Amniotic epithelial cell (primary cell): ENCODE measurements around the gene CDCA5.

Source experiments
- DNase-seq: peaks from one replicate; pipeline ENCODE4 v3.0.0-alpha.2; 2010; ENCODE audit warnings: low read depth

Gene CDCA5, protein sequence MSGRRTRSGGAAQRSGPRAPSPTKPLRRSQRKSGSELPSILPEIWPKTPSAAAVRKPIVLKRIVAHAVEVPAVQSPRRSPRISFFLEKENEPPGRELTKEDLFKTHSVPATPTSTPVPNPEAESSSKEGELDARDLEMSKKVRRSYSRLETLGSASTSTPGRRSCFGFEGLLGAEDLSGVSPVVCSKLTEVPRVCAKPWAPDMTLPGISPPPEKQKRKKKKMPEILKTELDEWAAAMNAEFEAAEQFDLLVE

DNA sequence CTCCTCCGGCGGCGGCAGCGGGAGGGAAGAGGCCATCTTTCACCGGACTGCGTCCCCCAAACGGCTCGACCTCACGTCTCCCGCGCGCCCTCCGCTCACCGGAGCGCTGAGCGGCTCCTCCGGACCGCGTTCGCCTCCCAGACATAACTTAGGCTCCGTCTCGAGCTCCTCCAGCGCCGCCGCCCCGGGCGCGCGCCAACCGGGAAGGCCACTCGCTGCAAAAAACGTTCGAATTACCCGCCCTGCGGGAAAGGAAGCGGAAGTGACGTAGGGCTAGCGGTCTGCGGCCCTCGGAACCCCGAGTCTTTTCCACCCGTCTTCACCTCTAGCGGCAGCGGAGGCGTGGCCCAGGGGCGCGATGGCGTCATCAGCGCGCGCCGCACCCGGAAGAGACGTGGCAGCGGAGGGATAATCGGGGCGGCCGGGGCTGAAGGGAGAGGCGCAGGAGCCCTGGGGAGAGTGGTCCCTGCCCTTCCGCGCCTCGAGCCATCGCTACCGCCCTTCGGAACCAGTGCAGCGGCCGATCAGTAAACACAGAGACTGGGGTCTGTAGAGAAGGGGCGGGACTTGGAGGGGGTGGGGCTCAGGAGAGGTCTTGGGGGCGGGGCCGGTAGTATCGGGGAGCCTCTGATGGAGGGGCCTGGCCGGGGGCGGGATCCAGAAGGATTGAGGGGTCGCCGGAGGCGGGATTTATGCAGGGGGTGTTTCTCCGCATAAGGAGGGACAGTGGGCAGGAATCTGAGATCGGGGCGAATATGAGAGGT lies at the start of gene CDCA5, which contains the start of gene ZFPL1:
TSS of gene CDCA5 (minus strand) at position 207 of the 764 bp plus-strand sequence. CDS start at position 145, 62 bp downstream.
TSS of gene ZFPL1 (plus strand) at position 389 of the 764 bp plus-strand sequence. CDS start 477 bp downstream, outside the sequence.
- DNase-seq: peak; percentile 90

DNA sequence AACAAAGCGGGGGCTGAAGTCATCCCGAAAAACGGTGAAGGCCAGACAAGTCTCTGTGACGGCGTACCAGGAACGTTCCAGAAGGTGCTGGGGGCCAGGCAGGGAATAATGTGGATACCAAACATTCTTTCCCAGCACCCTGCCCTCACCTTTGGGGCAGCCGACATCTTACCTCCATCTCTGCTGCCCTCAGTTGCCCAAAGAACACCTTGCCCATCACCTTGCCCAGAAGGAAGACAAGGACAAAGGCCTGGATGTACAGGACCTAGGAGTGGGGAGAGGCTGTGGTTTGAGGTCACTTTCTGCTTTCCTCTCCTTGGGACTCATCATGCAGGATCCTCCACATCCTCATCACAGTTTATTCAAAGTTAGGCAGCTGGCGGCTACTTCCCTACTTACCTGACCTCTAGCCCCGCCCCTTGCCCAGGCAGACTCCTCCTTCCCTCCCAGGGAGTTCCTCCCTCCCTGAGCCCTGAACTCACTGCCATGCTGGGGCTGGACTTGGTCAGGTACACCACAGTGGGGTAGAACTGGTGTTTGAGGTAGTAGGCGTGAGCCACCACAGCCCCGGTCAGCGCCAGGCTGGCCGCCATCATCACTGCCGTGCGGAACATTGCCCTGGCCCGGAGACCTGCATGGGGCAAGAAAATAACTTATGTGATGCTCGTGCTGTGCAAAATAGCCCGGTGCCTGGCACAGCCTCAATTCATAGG lies 49.3 kb upstream of the CDCA5 start:
- DNase-seq: no peak

DNA sequence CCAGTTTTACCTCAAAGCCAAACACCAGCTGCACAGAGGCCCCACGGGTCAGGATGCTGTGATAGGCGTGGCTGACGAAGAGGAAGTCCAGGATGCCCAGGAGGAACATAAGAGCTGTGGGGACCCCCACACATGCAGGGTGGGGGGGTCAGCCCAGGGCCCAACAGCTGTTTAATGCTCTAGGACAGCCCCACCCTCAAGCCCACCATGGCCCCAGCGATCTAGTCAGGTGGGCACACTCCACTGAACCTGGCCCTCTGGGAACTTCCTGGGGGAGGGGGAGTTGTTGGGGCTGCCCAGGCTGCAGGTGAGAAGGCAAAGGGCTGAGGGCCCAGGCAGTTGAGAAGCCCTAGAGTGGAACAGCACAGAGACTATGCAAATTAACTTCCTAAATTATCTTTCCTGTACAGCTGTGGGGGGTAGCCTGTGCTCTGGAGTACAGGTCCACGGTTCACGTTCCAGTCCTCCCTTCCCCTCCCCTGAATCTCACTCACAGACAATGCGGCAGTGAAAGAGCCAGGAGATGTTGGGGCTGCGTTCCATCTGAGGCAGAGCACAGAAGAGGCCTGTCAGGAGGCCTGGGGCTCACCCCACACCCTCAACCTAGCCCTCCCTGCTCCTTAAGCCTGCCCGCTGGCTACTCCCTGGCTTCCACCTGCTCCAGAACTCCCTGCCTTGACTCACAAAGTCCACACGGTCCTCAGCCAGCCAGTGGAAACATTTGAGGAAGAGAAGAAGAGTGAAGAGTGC lies 48.6 kb upstream of the CDCA5 start:
- no peak for DNase-seq

DNA sequence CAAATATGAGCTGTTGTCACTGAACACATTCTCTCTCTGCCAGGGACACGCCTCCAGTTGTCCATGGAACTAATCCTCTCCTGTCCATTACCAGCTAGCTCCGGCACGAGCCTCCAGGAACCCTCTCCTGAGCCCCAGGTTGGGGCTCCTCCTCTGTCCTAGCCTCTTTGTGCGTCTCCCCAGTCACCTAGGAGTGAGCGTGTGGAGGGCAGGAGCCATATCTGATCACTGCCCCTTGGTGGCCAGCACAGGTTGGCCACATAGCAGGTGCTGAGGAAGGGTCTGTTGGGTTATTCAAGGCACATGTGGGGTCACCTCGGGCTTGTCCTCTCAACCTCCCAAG lies 48.0 kb upstream of the CDCA5 start:
- no peak for DNase-seq

DNA sequence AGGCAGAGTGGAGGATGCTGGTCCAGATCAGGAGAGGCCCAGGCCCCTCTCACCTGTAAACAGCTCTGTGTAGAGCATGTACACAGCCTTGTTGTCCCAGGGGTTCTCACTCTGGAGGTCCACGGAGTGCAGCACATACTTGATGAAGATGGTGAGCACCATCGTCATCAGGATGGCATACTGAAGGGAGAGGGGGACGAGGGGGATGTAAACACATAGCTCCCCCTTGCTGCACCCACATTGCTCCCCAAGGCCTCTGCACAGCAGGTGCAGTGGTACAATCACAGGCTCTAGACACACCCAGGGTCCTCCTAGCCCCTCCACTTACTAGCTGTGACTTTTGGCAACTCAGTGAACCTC lies 47.6 kb upstream of the CDCA5 start:
- DNase-seq: no peak

DNA sequence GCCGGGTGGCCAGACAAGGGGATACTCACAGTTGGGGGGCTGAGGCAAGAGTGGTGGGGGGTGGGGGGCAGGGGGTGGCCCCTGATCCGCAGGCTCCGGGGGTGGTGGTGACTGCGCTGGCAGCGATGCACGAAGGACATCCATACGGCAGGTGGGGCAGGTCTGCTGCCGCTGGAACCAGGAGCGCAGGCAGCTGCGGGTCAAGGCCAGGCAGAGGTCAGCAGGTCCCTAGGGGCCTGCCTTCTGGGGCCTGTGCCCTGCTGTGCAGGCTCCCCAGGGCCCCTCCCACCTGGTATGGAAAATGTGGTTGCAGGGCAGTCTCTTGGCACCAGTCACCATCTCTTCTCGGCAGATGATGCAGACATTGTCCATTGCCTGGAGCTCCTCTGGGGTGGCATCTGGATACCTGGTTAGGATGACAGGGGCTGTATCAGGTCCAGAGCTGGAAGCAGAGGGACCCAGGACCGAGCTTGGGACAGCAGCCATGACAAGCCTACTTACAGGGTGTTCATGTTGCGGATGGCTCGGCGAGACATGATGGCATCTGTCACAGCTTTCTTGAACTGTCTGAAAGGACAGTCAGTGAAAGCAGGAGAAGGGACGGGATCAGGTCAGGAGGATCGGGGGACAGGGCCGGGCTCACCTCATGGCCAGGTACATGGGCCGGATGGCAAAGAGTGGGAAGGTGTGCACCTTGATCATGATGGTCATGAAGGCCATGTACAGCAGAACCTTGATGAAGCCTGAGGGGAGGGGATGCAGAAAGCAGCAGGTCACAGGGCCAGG lies 47.0 kb upstream of the CDCA5 start:
- DNase-seq: no peak

DNA sequence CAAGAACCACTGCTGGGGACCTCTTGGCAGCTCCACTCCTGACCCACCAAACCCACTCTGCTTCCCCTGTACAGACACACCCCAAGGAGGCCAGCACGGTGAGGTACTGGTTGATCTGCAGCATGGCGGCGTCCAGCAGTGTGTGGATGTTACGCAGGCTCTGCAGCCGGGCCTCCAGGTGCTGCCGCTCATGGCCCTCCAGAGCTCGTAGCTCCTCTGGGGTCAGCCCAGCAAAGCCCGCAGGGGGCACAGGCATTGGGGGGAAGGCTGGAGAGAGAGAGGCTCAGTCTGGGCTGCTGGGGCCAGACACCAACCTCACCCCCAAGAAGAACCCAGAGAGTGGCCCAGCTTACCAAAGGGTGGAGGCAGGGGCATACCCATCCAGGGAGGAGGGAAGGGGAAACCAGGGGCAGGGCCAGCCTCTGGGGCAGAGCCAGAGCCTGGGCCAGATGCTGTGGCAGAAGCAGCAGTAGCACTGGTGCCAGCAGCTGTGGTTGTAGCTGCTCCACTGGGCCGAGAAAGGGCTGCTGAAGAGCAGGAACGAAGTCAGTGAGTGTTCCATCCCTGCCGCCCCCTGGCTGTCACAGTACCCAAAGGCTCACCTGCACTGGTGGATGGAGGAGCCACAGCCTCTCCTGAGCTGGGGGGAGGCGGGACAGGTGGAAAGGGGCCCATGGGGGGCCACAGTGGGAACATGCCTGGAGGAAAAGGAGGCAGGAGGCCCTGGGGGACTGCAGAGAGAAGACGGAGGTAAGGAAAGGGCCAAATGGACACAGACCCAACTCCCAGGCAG lies 46.0 kb upstream of the CDCA5 start:
- DNase-seq: no peak

DNA sequence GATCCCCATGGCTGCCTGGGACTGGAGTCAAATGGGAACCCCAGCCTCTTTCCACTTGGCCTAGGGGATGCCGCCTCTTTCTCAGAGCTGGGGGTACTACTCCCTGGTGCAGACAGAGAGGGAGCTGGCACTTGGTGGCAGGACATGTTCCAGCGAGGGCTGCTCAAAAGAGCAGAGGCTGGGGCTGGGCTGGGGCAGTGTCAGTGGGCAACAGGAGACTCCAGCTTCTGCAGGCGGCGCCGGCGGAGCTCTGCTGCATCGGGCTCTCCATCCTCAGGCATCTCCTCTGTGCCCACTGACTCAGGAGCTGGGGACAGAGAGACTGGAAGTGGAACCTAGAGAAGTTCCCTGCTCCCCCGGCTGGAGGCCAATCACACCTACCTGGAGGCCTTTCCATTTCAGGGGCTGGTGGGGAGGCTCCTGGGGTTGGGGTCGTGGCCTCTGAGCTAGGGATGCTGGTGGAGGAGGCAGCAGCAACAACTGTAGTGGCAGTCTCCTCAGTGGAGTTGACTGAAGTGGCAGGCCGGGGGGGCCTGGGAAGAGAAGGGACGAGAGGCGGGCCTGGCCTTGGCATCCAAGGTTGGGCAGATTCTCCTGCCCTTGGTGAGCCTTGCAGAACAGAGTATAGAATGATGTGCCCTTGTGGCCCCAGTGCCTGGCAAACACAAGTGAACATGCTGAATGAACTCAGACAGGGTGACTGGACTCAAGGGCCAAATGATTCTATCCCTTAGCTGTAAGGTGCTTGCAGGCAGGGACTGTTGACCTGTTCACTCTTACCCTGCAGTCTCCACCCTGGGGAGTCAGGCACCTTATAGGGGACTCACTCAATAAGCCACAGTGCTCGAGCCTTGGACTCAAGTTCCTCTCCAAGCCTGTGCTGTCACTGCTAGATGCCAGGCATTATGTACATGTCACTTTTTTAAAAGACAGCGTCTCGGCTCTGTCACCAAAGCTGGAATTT lies 44.6 kb upstream of the CDCA5 start:
- no peak for DNase-seq

DNA sequence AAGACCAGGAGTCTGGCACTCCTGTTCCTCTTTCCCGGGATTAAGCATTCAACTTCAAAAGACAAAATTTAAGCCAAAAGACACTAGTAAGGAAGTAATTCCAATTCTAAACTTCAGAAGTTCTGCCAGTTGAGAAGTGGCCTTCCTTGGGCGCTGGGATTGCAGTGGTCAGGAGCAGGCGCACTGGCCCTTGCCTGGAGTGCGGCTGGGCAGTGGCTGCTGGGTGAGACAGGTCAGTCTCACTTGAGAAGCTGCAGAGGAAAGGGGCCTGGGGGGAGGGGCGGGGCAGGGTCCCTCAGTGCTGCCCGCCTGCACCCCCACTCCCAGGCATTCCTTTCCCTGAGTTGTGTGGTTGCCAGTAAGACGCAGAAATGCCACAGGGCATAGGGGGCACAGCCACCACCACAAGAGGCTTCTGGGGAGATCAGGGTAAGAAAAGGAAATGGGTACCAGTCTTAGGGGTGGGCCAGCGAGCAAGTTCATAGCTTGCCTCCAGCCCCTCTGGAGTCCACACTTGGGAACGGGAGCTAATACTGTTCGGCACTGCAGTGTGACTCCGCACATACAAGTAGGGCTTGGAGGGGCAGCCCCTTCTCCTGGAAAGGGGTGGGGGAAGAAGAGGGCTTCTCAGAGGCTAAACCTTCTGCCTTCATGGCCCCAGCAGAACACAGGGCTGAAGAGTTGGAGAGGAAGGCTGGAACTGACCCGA lies 43.8 kb upstream of the CDCA5 start:
- DNase-seq: no peak

DNA sequence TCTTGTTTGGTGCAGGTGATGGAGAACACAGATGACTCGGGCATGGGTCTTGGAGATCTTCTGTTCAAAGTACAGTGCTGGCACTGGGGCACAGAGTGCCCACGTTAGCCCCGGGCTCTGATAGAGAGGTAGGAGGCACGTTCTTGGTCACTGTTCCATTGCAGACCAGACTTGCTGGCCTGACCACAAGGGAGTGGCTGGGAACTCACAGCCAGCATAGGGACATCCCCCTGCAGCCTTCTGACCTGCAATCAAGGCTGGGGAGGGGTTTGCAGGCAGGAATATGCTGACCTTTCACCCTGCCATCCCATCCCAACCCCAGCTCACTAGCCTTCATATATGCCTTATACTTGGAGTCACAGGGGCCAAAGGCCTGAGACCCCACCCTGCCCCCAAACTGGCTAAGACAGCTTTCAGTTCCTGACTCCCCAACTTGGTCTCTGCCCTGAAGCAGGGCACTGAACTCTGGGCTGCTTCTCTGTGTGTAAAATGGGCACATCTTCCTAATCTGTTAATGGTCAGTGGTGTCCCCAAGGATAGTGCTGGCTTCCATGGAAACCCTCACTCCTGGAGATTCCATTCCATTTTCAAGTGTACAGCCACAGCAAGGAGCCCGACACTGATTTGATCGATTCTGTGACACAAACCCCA lies 42.9 kb upstream of the CDCA5 start:
- DNase-seq: no peak

DNA sequence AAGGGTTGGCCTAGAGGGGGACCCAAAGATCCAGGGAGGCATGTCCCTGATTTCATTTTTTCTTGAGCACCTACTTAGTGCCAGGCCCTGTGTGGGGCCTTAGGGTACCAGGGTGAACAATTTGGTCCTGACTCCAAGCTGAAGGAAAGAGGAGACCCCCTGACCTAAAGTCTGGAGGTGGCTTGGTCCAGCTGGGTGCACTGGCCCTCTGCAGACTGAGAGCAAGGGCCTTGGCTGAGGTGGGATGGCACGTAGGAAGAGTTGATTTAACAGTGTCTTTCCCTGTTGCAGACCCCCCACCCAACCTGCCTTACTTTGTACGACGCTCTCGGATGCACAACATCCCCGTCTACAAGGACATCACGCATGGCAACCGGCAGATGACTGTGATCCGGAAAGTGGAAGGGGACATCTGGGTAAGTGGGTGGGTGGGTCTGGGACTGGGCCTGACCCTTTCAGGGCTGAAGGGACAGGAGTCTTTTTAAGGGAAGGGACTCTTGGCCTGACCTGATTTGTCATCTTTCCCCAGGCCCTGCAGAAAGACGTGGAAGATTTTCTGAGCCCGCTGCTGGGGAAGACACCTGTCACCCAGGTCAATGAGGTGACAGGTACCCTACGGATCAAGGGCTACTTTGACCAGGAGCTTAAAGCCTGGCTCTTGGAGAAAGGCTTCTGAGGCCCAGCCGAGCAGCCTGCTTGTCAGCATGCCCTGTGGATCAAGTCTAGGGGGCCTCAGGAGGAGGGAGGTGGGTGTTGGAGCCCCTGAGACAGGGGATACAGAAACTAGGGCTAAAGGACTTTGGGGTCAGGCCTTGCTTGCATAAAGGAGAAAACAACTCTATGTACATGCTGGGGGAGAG lies 41.6 kb upstream of the CDCA5 start:
- no peak for DNase-seq

DNA sequence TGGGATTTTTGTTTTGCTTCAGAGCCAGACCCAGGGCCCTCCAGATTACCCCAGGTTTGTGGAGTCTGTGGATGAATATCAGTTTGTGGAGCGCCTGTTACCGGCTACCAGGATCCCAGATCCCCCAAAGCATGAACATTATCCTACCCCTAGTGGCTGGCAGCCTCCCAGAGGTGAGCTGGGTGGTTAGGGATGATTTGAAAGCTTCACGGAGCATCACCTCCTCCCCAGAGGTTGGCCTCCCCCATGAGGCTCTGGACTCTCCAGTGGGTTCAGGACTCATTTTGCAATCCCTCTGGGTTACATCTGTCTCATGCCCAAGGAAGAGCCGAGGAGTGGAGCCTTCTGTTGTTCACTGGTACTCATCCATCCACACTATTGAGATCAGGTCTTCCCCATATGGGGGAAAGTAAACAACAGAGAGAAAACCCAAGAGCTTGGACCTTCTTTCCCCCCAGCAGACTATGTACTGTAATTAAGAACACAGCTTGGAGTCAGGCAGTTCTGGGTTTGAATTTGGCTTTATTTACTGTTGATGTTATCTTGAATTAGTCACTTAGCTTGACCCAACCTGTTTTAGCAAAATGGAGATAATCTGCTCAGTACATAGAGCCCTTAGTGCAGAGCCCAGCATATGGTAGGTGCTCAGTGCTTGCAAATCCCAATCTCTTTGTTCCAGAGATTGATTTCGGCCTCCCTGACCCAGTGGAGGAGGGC lies 40.8 kb upstream of the CDCA5 start:
- no peak for DNase-seq

DNA sequence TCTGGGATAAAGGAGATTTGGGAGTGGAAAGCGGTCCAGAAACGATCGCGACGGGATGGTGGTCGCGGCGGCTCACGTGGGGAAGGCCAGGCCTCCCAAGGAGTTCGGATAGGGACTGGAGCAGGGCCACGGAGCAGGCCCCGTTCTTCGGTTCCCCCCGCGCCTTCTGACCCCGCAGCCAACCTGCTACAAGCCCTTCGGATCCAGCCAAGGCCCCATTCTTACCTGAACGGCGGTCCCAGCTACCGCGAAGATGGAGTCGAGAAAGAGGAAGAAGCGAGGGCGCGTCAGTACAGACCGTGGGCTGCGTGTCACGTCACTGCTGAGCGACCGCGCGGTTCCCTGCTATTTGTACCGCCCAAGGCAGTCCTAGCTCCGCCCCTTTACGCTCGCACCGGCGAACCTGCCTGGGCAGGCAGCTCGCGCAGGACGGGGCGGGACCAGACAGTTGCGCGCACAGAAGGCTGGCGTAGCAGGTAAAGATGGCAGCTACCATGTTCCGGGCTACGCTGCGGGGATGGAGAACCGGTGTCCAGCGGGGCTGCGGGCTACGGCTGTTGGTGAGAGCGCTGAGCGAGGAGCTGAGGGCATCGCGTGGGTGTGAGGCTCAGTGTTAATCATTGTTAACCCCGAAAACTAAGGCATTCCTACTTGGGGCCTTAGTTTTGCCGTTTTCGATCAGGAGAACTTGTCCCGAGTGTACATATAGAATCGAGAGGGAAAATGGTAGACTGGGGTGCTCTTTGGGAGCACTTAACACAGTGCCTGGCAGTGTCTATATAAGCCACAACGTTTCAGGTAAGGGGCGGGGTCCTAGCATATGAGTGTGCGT lies 38.2 kb upstream of the CDCA5 start, which contains the start of the genes FAU and MRPL49:
TSS of gene FAU (minus strand) at position 270 of the 832 bp plus-strand sequence. CDS start 321 bp downstream, outside the sequence.
TSS of gene MRPL49 (plus strand) at position 457 of the 832 bp plus-strand sequence. CDS start at position 483, 26 bp downstream.
- peak; percentile 96 for DNase-seq

DNA sequence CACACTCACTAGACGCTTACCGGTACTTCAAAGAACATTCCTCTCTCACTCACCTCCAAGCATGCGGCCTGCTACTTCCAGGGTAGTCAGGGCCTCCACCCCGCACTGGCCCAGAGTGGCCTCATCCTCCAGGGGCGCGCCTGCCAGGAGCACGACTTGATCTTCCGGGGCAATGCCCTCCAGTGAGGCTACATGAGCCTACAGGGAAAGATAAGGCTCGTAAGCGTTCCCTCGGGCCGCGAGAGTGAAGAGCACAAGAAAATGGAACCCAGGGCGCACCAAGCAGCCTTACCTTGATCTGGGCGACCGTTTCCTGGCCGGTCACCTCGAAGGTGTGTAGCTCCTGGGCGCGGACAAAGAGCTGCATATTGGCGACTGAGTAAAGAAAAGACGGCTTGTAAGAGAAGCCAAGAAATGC lies 37.6 kb upstream of the CDCA5 start:
- no peak for DNase-seq

DNA sequence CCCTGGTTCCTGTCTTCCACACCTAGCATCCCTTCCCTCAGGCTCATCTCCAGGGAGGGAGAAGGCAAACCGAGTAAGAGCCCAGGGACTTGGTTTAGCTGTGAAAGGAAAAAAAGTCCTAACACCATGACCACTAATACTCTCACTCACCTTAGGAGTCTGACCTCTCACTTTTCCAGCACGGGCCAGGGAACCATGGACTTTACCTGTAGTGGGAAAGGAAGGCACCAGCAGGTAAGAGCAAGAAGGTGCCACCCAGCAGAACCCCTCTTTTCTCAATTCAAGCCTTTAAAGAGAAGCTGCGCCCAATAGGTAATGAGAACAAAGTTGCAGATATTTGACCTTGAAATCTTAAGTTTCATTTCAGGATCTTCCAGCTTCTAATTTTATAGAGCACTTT lies 37.0 kb upstream of the CDCA5 start:
- DNase-seq: no peak

DNA sequence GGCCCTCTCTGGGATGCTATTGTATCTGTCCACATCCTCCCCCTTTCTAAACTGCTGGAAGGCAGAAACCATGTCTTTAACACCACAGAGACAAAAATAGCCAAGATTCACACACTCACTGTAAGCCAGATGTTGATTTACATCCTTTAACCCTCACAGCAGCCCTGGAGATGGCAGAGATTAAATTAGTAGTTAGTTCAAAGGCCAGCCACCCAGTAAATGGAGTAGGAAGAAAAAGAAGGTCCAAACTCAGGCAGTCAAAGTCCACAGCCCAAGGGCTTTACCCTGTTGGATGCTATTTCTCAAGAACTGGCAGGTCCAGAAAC lies 35.8 kb upstream of the CDCA5 start:
- DNase-seq: no peak
